Spinal cord (tissue), 10 donors: ENCODE data around the gene ZNF106. TPM values are rescaled to one million over a fixed set of nuclear protein-coding genes. Genes with fewer than 3 reads are reported as not detected.
A peak's percentile ranks its signal among the peaks of the same experiment; 100 is the strongest.

Experiments
- DNase-seq, 6 donors: peaks; one replicate each; pipeline versions ENCODE4 v3.0.0 to v3.0.0-alpha.2; 2013 to 2015; ENCODE audit warnings: low spot score in 6 of 6, low read depth in 4 of 6
- H3K27ac ChIP-seq: one replicate; pipeline ENCODE4 v1.5.1; 2013; ENCODE audit warnings: low read depth, low read length, control low read depth
- H3K27me3 ChIP-seq: one replicate; pipeline ENCODE4 v1.6.1; 2013; ENCODE audit warnings: low read length; ENCODE audit not compliant: control insufficient read depth, insufficient read depth
- H3K36me3 ChIP-seq: one replicate; pipeline ENCODE4 v1.6.1; 2013; ENCODE audit warnings: low read length; ENCODE audit not compliant: control insufficient read depth, insufficient read depth
- H3K4me1 ChIP-seq: one replicate; pipeline ENCODE4 v1.6.1; 2013; ENCODE audit warnings: low read length; ENCODE audit not compliant: control insufficient read depth, insufficient read depth
- H3K4me3 ChIP-seq: one replicate; pipeline ENCODE4 v1.5.1; 2013; ENCODE audit warnings: low read depth, low read length, control low read depth
- H3K9me3 ChIP-seq: one replicate; pipeline ENCODE4 v1.6.1; 2013; ENCODE audit warnings: low read length; ENCODE audit not compliant: control insufficient read depth, insufficient read depth
- WGBS: methylation state at CpG from one replicate; pipeline ENCODE4 v1.1.5; 2013; ENCODE audit warnings: missing lambda C conversion rate; ENCODE audit not compliant: insufficient coverage; 5-methylcytosine and 5-hydroxymethylcytosine counted together
- polyA plus RNA-seq, 2 donors: library from polyadenylated mRNA; unstranded; fragments of 120-200 nt; gene quantifications; one replicate each; pipeline ENCODE4 v1.2.1, GENCODE V29; 2013; ENCODE audit not compliant: insufficient read length in 2 of 2
- total RNA-seq, 2 donors: library from RNA; depleted of rRNA in 1 of 2; stranded (reverse); fragments of 120-200 nt in 1 of 2; fragments of >200 nt in 1 of 2; gene quantifications; one replicate each; pipeline versions ENCODE4 v1.2.3 to v1.2.4, GENCODE V29; 2013 to 2014
- donor health status: healthy.

Gene ZNF106
- total and polyA plus RNA-seq, 4 donors, result 29.2 to 76.8 (median 50.7) TPM

DNA sequence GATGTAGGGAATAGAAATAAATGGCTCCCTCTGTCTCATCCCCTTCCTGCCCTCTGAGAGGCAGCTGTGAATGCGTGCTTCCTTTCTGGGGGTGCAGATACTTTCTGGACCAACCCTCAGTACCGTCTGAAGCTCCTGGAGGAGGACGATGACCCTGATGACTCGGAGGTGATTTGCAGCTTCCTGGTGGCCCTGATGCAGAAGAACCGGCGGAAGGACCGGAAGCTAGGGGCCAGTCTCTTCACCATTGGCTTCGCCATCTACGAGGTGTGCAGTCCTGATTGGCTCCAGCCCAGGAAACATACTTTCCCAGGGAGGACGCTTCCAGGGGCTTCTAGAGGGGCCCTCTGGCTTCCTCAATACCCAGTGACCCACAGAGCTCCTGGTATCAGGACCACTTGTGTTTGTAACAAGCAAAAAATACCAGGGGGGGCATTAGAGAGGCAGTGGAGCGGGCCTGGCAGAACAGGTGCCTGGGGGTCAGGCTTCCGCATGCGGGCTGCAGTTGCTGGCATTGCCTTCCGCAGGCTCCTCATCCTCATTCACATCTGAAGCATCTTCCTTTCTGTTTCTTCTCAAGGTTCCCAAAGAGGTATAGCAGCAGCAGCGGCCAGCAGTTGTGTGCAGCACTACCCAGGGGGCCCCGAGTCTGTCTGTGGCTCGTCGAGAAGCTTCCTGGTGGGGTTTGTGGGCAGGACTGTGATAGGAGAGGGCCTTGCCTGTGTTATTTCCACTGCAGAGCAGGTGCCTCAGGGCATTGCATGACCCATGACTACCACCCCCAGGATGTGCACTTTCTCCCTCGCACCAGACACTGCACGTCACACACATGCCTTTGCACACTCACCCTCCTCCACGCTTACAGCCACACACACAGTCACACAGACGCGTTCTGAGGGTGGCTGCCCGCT lies 89.1 kb downstream of the ZNF106 start:
- no peak overlapping the region for H3K4me3 ChIP-seq
- DNase-seq, result no peak
- WGBS, result 85% methylated on average over 18 of the region's 24 CpGs
- no peaks in the 10 kb centered on the region for H3K27me3 ChIP-seq
- no peaks in the 10 kb centered on the region for H3K4me1 ChIP-seq
- no peak overlapping the region for H3K27ac ChIP-seq
- H3K36me3 ChIP-seq, result peaks cover 11% of the 10 kb centered on the region
- H3K9me3 ChIP-seq, result no peaks in the 10 kb centered on the region

DNA sequence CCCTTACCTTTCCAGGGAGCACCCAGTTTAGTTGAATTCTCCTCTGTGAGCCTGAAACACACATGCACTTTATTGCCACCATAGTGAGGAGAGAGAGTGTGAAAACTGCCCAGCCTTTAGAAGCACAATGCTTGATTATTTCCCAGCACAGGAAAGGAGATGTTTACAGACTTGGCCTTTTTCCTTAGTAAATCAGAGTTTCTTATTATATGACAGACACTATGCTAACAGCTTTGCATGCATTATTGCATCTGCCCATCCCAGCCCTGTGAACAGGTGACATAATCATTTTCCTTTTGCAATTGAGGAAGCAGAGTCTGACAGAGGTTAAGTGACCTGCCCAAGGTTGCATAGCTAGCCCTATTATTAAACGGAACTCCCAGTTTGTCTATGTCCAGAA lies 95.1 kb downstream of the ZNF106 start:
- H3K4me3 ChIP-seq, result no peak overlapping the region
- 100% methylated on average over 1 of the region's 1 CpG for WGBS
- no peak for DNase-seq
- no peaks in the 10 kb centered on the region for H3K9me3 ChIP-seq
- H3K36me3 ChIP-seq, result no peaks in the 10 kb centered on the region
- H3K27me3 ChIP-seq, result no peaks in the 10 kb centered on the region
- no peaks in the 10 kb centered on the region for H3K4me1 ChIP-seq
- H3K27ac ChIP-seq, result no peak overlapping the region

DNA sequence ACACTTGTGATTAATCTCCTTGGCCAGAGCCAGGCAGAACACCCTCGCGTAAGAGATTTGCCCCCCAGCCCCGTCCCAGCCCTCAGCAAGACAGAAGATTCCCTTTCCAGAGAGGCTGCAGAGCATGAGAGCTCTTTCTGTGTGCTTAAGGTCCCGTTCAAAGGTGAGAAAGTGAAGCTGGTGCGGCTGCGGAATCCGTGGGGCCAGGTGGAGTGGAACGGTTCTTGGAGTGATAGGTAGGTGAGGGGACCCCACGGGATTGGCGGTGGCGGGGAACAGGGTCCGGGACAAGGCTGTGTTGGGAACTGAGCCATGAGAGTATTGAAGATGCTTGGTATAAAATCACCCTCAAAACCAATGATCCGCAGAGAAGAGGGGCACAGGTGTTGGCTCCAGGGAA lies 96.8 kb downstream of the ZNF106 start:
- Histone ChIP-seq H3K4me3 (no peak overlapping the region), H3K27ac (no peak overlapping the region), H3K9me3 (no peaks in the 10 kb centered on the region), H3K27me3 (no peaks in the 10 kb centered on the region), H3K36me3 (no peaks in the 10 kb centered on the region), H3K4me1 (no peaks in the 10 kb centered on the region)
- no peak for DNase-seq
- 89% methylated on average over 10 of the region's 13 CpGs for WGBS

DNA sequence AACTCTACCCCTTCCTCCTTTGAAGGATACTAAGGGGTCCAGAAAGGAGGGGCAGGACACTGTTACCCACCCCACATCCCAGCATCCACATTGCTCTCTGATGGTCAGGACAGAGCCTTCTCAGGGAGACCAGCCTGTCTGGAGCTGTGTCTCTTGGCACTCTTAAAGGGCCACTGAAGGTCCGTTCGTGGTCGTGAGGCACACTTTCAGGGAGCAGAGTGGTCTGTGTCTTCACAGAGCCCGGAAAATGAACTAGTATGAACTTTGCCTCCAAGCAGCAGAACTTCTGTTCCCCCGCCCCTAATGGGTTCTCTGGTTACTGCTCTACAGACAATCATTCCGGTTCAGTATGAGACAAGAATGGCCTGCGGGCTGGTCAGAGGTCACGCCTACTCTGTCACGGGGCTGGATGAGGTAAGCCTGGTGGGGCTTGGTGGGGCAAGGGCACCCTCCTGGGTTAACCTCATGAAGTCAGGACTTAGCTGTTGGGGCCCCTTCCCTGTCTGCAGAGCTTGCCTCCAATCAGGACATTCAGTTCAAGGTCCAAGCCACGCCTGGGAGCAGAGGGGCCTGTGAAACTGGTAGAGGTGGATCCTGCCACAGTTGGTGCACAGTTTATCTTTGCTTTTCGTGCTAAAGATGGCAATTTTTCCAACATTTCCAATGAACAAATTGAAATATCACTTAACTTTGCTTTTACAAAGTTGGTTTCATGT lies 98.5 kb downstream of the ZNF106 start:
- no peaks in the 10 kb centered on the region for H3K36me3 ChIP-seq
- no peak for DNase-seq
- H3K9me3 ChIP-seq, result no peaks in the 10 kb centered on the region
- H3K4me1 ChIP-seq, result no peaks in the 10 kb centered on the region
- no peak overlapping the region for H3K4me3 ChIP-seq
- H3K27me3 ChIP-seq, result no peaks in the 10 kb centered on the region
- no peak overlapping the region for H3K27ac ChIP-seq
- 83% methylated on average over 9 of the region's 11 CpGs for WGBS

DNA sequence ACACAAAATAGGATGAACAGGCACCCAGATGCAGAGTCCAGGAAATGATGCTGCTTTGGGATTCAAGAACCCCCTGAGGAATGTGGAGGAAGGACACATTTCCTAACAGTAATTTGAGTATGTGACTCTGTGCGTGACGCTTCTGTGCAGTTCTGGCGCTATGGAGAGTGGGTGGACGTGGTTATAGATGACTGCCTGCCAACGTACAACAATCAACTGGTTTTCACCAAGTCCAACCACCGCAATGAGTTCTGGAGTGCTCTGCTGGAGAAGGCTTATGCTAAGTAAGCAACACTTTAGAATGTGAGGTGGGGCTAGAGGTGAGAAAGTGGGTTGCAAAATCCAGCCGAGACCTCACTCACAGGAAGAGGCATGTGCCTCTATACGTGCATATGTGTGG lies 103.3 kb downstream of the ZNF106 start:
- Histone ChIP-seq H3K4me3 (no peak overlapping the region), H3K27ac (no peak overlapping the region), H3K4me1 (no peaks in the 10 kb centered on the region), H3K27me3 (no peaks in the 10 kb centered on the region), H3K9me3 (no peaks in the 10 kb centered on the region), H3K36me3 (no peaks in the 10 kb centered on the region)
- 92% methylated on average over 3 of the region's 8 CpGs for WGBS
- no peak for DNase-seq

DNA sequence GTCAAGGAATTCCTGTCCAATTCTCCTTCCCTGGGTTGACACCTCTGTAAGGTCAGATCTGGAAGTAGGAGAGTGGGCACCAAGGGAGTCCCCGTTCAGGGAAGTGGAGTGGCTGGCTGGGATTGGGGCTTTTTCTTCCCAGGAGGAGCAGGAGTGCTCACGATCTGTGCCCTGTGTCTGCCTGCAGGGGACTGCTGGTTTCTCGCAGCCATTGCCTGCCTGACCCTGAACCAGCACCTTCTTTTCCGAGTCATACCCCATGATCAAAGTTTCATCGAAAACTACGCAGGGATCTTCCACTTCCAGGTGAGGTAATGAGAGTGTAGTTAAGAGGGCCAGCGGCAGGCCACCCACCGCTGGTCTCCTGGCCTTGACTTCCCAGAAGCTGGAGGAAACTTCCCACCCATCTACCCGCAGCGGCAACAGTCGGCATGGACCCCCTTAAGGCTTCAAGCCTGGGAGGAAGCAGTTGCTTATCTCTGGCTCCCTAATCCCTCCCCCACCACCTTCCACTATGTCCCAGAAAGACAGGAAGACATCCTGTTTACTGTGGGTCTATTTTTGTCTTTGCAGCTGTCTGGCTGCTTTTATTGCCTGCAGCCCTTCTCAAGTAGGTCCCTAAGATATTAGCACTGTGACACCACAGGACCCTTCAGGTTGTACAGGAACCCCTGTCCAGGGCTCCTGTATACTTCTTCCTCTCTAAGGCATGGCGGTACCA lies 104.8 kb downstream of the ZNF106 start:
- no peaks in the 10 kb centered on the region for H3K27me3 ChIP-seq
- WGBS, result 89% methylated on average over 5 of the region's 12 CpGs
- H3K9me3 ChIP-seq, result no peaks in the 10 kb centered on the region
- no peak overlapping the region for H3K4me3 ChIP-seq
- no peak for DNase-seq
- H3K36me3 ChIP-seq, result no peaks in the 10 kb centered on the region
- H3K4me1 ChIP-seq, result no peaks in the 10 kb centered on the region
- no peak overlapping the region for H3K27ac ChIP-seq

DNA sequence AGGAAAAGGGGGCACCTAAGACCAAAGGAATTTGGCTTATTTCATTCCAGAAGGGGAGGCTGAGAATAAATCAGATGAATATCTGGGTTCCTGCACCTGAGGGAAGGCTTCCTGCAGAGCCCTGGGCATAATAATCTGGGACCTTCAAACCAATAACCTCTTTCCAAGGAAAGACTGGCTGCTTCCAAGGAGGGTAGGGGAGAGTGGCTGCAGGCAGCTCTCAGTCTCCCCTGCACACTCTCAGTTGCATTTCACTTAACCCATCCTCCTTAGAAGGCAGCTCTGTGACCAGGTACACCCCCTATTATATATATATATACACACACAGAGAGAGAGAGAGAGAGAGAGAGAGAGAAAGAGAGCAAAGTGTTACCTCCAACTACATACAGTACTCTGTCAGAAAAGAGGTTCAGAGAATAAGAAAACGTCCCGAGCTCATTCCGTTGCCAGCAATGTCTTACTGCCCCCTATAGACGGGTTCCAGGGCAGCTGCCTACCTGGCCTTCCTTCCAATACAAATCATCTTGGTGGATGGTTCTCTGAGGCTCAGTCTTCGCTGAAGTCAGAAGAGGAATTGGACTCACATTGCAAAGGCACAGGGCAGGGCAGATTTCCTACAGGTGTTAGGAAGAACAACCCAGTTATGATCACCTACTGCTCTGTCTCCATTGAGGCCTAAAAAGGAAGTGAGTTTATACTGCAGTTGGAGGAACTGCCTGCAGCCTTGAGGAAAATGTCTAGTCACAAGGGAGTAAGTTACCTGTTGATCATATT lies 105.5 kb downstream of the ZNF106 start:
- no peaks in the 10 kb centered on the region for H3K9me3 ChIP-seq
- no peaks in the 10 kb centered on the region for H3K27me3 ChIP-seq
- no peak overlapping the region for H3K27ac ChIP-seq
- DNase-seq, result peak in 2 of 6 donors; percentile 18 to 54
- H3K4me1 ChIP-seq, result no peaks in the 10 kb centered on the region
- 11% methylated on average over 5 of the region's 5 CpGs for WGBS
- H3K4me3 ChIP-seq, result no peak overlapping the region
- no peaks in the 10 kb centered on the region for H3K36me3 ChIP-seq

DNA sequence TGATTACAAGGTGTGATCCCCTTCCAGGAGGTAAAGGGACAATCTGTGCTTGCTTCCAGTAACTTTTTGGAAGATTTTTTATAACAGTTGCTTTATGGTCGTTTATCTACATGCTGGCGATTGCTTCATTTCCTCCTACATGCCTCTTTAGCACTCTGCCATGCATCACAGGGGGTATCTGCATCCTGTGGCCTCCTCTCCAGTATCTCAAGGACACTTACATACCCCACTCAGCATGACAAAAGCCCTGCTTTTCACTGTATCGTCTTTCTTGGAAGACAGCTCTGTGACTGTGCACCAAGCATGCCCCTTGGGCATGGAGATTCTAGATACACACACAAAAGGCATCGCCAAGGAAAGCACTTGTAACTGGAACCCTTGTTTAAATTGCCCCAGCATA lies 106.3 kb downstream of the ZNF106 start:
- Histone ChIP-seq H3K36me3 (no peaks in the 10 kb centered on the region), H3K27me3 (no peaks in the 10 kb centered on the region), H3K4me1 (no peaks in the 10 kb centered on the region), H3K9me3 (no peaks in the 10 kb centered on the region), H3K27ac (no peak overlapping the region), H3K4me3 (no peak overlapping the region)
- WGBS, result 55% methylated on average over 3 of the region's 4 CpGs
- no peak for DNase-seq

DNA sequence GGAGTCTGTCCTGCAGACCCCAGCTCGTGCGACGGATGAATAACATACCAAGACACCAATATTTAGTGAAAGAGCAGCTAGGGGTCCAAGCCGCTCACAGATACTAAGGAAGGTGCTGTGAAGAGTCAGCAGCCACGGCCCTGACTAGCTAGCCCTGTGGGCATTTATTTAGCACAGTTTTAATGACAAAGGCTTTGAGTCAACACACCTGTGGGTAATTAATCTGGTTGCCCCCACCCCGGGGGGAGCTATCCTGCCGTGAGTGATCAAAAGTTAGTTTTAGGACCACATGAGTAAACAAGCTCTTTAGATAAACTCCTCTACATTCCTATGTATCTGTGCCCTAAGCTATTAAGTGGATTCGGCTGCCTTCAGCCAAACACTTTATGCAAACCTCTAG lies 112.9 kb downstream of the ZNF106 start:
- Histone ChIP-seq H3K9me3 (no peaks in the 10 kb centered on the region), H3K4me3 (no peak overlapping the region), H3K4me1 (no peaks in the 10 kb centered on the region), H3K27ac (no peak overlapping the region), H3K27me3 (no peaks in the 10 kb centered on the region), H3K36me3 (no peaks in the 10 kb centered on the region)
- 73% methylated on average over 2 of the region's 8 CpGs for WGBS
- no peak for DNase-seq
